Mucosa of rectum (tissue), 2 donors: ENCODE measurements around the gene DENND10.

Source experiments
- H3K27ac ChIP-seq, 2 donors: one replicate each; pipeline ENCODE4 v1.7.0; 2013; ENCODE audit warnings: inconsistent platforms in 2 of 2, low read depth in 2 of 2, low read length in 2 of 2
- H3K27me3 ChIP-seq, 2 donors: one replicate each; pipeline ENCODE4 v1.7.0; 2013; ENCODE audit warnings: low read length in 2 of 2; ENCODE audit not compliant: control insufficient read depth in 2 of 2, insufficient read depth in 2 of 2
- H3K36me3 ChIP-seq, 2 donors: one replicate each; pipeline ENCODE4 v1.7.0; 2013; ENCODE audit warnings: low read length in 2 of 2; ENCODE audit not compliant: control insufficient read depth in 2 of 2, insufficient read depth in 2 of 2
- H3K4me1 ChIP-seq, 2 donors: one replicate each; pipeline ENCODE4 v1.7.0; 2013; ENCODE audit warnings: low read length in 2 of 2, mild to moderate bottlenecking in 1 of 2; ENCODE audit not compliant: control insufficient read depth in 2 of 2, insufficient read depth in 2 of 2
- H3K4me3 ChIP-seq, 2 donors: one replicate each; pipeline ENCODE4 v1.7.0; 2013; ENCODE audit warnings: low read length in 2 of 2
- H3K9ac ChIP-seq, 2 donors: one replicate each; pipeline ENCODE4 v1.7.0; 2013; ENCODE audit warnings: low read length in 2 of 2, low read depth in 1 of 2, mild to moderate bottlenecking in 1 of 2
- H3K9me3 ChIP-seq, 2 donors: one replicate each; pipeline ENCODE4 v1.7.0; 2013; ENCODE audit warnings: low read length in 2 of 2; ENCODE audit not compliant: control insufficient read depth in 2 of 2
- donor health status: healthy.
- donor health status: Normal muscosa, but diverticular disease.

DENND10 gene

GRCh38 chr10:119183664-119184412 is 79.9 kb downstream of the DENND10 start:
- no peak overlapping the region for H3K4me3 ChIP-seq
- no peaks in the 10 kb centered on the region for H3K27me3 ChIP-seq
- H3K27ac ChIP-seq: no peak overlapping the region
- no peaks in the 10 kb centered on the region for H3K9me3 ChIP-seq
- no peak overlapping the region for H3K9ac ChIP-seq
- H3K36me3 ChIP-seq: no peaks in the 10 kb centered on the region
- H3K4me1 ChIP-seq: peaks cover 0 to 3% of the 10 kb centered on the region in 2 donors
